Measurements from ENCODE around the gene FOXJ1. TPM values are rescaled to one million over a fixed set of nuclear protein-coding genes. Genes with fewer than 3 reads are reported as not detected.

The FOXJ1 gene
- total RNA-seq, 1 experiment from 2014 or later: 0.26 TPM

- Histone ChIP-seq H3K9me2 (replicated peaks; ENCODE audit: low read length) (no peaks in the 10 kb centered on the region), H4K20me1 (ENCODE audit: low read length) (no peaks in the 10 kb centered on the region), H3K9me3 (ENCODE audit: low read length) (no peaks in the 10 kb centered on the region), H3K4me1 (ENCODE audit: insufficient read depth, low read length) (no peaks in the 10 kb centered on the region), H3K9ac (ENCODE audit: low read length) (no peak overlapping the region), H3K79me2 (ENCODE audit: low read length) (no peaks in the 10 kb centered on the region), H3K36me3 (ENCODE audit: low read depth, low read length) (no peaks in the 10 kb centered on the region), H3K27ac (ENCODE audit: low read length) (no peak overlapping the region), H3F3A (ENCODE audit: low read length, unreplicated experiment) (no peaks in the 10 kb centered on the region), H3K4me2 (ENCODE audit: low read length) (no peak overlapping the region), H2AFZ (ENCODE audit: low read length) (no peak overlapping the region), H3K4me3 (ENCODE audit: low read length) (no peak overlapping the region), H3K27me3 (ENCODE audit: low read length) (no peaks in the 10 kb centered on the region)
- DNase-seq (no peak), ATAC-seq (no peak)
- intact Hi-C loops (cut with micrococcal nuclease): no loop called here
- TF ChIP-seq EZH2 (IDR thresholded peaks at IDR 0.05; ENCODE audit: low read length, unreplicated experiment): no peak
- TF ChIP-seq CTCF (conservative IDR thresholded peaks at IDR 0.05; ENCODE audit: low read depth, low read length): no peak
- TF ChIP-seq EZH2phosphoT487 (IDR thresholded peaks at IDR 0.05; ENCODE audit: borderline replicate concordance, low read length): no peak
- no TSS peak for BruUV-seq (replicated peaks)
- CTCF ChIA-PET: interaction anchor here (1.3 kb wide), 1 partner anchor 10 kb away, joined by 4 read pairs; no protein-coding TSS in a partner anchor
- POLR2A ChIA-PET (ENCODE audit: unreplicated experiment): no interaction called here
Measured at GRCh38 chr17:76171706-76172105, 30.7 kb upstream of the FOXJ1 start.

GRCh38 chr17:76170114-76170513 lies 29.1 kb upstream of the FOXJ1 start:
- H3F3A ChIP-seq (ENCODE audit: low read length, unreplicated experiment): no peaks in the 10 kb centered on the region
- DNase-seq (no peak), ATAC-seq (no peak)
- TF ChIP-seq EZH2phosphoT487 (IDR thresholded peaks at IDR 0.05; ENCODE audit: borderline replicate concordance, low read length) (no peak), EZH2 (IDR thresholded peaks at IDR 0.05; ENCODE audit: low read length, unreplicated experiment) (no peak), CTCF (conservative IDR thresholded peaks at IDR 0.05; ENCODE audit: low read depth, low read length) (no peak)
- H3K4me1 ChIP-seq (ENCODE audit: insufficient read depth, low read length): no peaks in the 10 kb centered on the region
- CTCF ChIA-PET: no interaction called here
- H3K4me2 ChIP-seq (ENCODE audit: low read length): no peak overlapping the region
- POLR2A ChIA-PET (ENCODE audit: unreplicated experiment): no interaction called here
- H3K9me2 ChIP-seq (replicated peaks; ENCODE audit: low read length): no peaks in the 10 kb centered on the region
- H3K4me3 ChIP-seq (ENCODE audit: low read length): no peak overlapping the region
- no peaks in the 10 kb centered on the region for H3K27me3 ChIP-seq (ENCODE audit: low read length)
- H3K79me2 ChIP-seq (ENCODE audit: low read length): no peaks in the 10 kb centered on the region
- no peaks in the 10 kb centered on the region for H4K20me1 ChIP-seq (ENCODE audit: low read length)
- no TSS peak for BruUV-seq (replicated peaks)
- no peak overlapping the region for H2AFZ ChIP-seq (ENCODE audit: low read length)
- no peaks in the 10 kb centered on the region for H3K36me3 ChIP-seq (ENCODE audit: low read depth, low read length)
- H3K9me3 ChIP-seq (ENCODE audit: low read length): no peaks in the 10 kb centered on the region
- H3K27ac ChIP-seq (ENCODE audit: low read length): no peak overlapping the region
- intact Hi-C loops (cut with micrococcal nuclease): no loop called here
- H3K9ac ChIP-seq (ENCODE audit: low read length): no peak overlapping the region

GRCh38 chr17:76166906-76167305 lies 25.9 kb upstream of the FOXJ1 start:
- no peak overlapping the region for H3K4me2 ChIP-seq (ENCODE audit: low read length)
- ATAC-seq: no peak
- H3K27ac ChIP-seq (ENCODE audit: low read length): no peak overlapping the region
- TF ChIP-seq CTCF (conservative IDR thresholded peaks at IDR 0.05; ENCODE audit: low read depth, low read length): no peak
- no peaks in the 10 kb centered on the region for H3K27me3 ChIP-seq (ENCODE audit: low read length)
- no peaks in the 10 kb centered on the region for H4K20me1 ChIP-seq (ENCODE audit: low read length)
- H3K4me1 ChIP-seq (ENCODE audit: insufficient read depth, low read length): no peaks in the 10 kb centered on the region
- no peaks in the 10 kb centered on the region for H3K9me3 ChIP-seq (ENCODE audit: low read length)
- CTCF ChIA-PET: interaction anchor here (0.5 kb wide), 1 partner anchor 78 kb away, joined by 4 read pairs; no protein-coding TSS in a partner anchor
- intact Hi-C loops (cut with micrococcal nuclease): no loop called here
- H3K79me2 ChIP-seq (ENCODE audit: low read length): no peaks in the 10 kb centered on the region
- POLR2A ChIA-PET (ENCODE audit: unreplicated experiment): interaction anchor here (0.6 kb wide), 1 partner anchor 478 kb away, joined by 4 read pairs; no protein-coding TSS in a partner anchor
- no peak overlapping the region for H3K9ac ChIP-seq (ENCODE audit: low read length)
- no peaks in the 10 kb centered on the region for H3K9me2 ChIP-seq (replicated peaks; ENCODE audit: low read length)
- H3K4me3 ChIP-seq (ENCODE audit: low read length): no peak overlapping the region
- no peaks in the 10 kb centered on the region for H3F3A ChIP-seq (ENCODE audit: low read length, unreplicated experiment)
- no peak for DNase-seq
- H2AFZ ChIP-seq (ENCODE audit: low read length): no peak overlapping the region
- BruUV-seq (replicated peaks): no TSS peak
- no peaks in the 10 kb centered on the region for H3K36me3 ChIP-seq (ENCODE audit: low read depth, low read length)

All from PC-3 (cell line).